HG03457 (cell line): ENCODE data around the gene MYLK2.
"Not testable (repeated sequence)": the region's sequence is repeated elsewhere in the genome, so short reads cannot be mapped to it uniquely, and the experiment has no call there.

ENCODE experiments used
- ATAC-seq: cut with Tn5 transposase; IDR thresholded peaks from one replicate; pipeline ENCODE4 v1.9.1; 2021; ENCODE audit warnings: moderate number of reproducible peaks; ENCODE audit not compliant: unreplicated experiment

MYLK2 gene

GRCh38 chr20:31815408-31816188 is 3.6 kb upstream of the MYLK2 start:
- ATAC-seq = no peak

- no peak for ATAC-seq
Measured at GRCh38 chr20:31816221-31816620, 2.9 kb upstream of the MYLK2 start.

GRCh38 chr20:31817461-31817860 is 1.7 kb upstream of the MYLK2 start:
- ATAC-seq = no peak

GRCh38 chr20:31818376-31818908 is 714 bp upstream of the MYLK2 start:
- ATAC-seq = no peak

GRCh38 chr20:31820228-31820627 is 1.1 kb downstream of the MYLK2 start:
- no peak for ATAC-seq

- no peak for ATAC-seq
Measured at GRCh38 chr20:31821427-31821826, 2.3 kb downstream of the MYLK2 start.

GRCh38 chr20:31822421-31823330 is 3.5 kb downstream of the MYLK2 start:
- no peak for ATAC-seq

- ATAC-seq = no peak
Measured at GRCh38 chr20:31823360-31824124, 4.4 kb downstream of the MYLK2 start.

GRCh38 chr20:31824125-31824485 is 4.9 kb downstream of the MYLK2 start:
- no peak for ATAC-seq

- no peak for ATAC-seq
Measured at GRCh38 chr20:31824554-31825313, 5.6 kb downstream of the MYLK2 start.

- no peak for ATAC-seq
Measured at GRCh38 chr20:31826074-31826473, 6.9 kb downstream of the MYLK2 start.

- no peak for ATAC-seq
Measured at GRCh38 chr20:31827059-31827458, 7.9 kb downstream of the MYLK2 start.

GRCh38 chr20:31828016-31828415 is 8.9 kb downstream of the MYLK2 start:
- not testable (repeated sequence) for ATAC-seq

GRCh38 chr20:31829731-31830130 is 10.6 kb downstream of the MYLK2 start:
- ATAC-seq = no peak

GRCh38 chr20:31830406-31830981 is 11.3 kb downstream of the MYLK2 start:
- no peak for ATAC-seq

- ATAC-seq = no peak
Measured at GRCh38 chr20:31831211-31831610, 12.1 kb downstream of the MYLK2 start.

GRCh38 chr20:31831771-31832306 is 12.7 kb downstream of the MYLK2 start:
- no peak for ATAC-seq

- ATAC-seq = no peak
Measured at GRCh38 chr20:31833130-31833930, 14.2 kb downstream of the MYLK2 start.
